AG04450 (cell line): ENCODE results near the gene OR12D2. TPM values are rescaled to one million over a fixed set of nuclear protein-coding genes. Genes with fewer than 3 reads are reported as not detected.
"Not testable (repeated sequence)": the region's sequence is repeated elsewhere in the genome, so short reads cannot be mapped to it uniquely, and the experiment has no call there.

Experiments used
- CTCF ChIA-PET: fragments of 300-600, 350-600 bp; formaldehyde crosslinking; extraction: SDS; loops from one replicate; lab custom pipeline; 2022; ENCODE audit warnings: antibody characterized with exemption, inconsistent platforms; lab: Charles Lee
- POLR2A ChIA-PET: fragments of 350-600 bp; formaldehyde crosslinking; extraction: SDS; loops from one replicate; lab custom pipeline; 2021; ENCODE audit warnings: antibody characterized with exemption, inconsistent platforms; lab: Yijun Ruan, JAX
- DNase-seq: peaks from one replicate; pipeline ENCODE4 v3.0.0-alpha.2; 2011; ENCODE audit warnings: low read depth, low spot score
- H3K27ac ChIP-seq: one replicate; pipeline ENCODE4 v1.5.1; 2012; ENCODE audit warnings: low read depth, low read length, control low read depth
- H3K27me3 ChIP-seq: one replicate; pipeline ENCODE4 v1.6.0; 2012; ENCODE audit warnings: low read length; ENCODE audit not compliant: control insufficient read depth, insufficient read depth
- H3K4me3 ChIP-seq: 2 replicates; pipeline ENCODE4 v1.5.1; 2011; ENCODE audit warnings: mild to moderate bottlenecking, low read depth, low read length, control low read depth
- H3K9me3 ChIP-seq: 2 replicates; pipeline ENCODE4 v1.5.1; 2012; ENCODE audit warnings: low read length; ENCODE audit not compliant: control insufficient read depth, insufficient read depth
- polyA minus RNA-seq: library from RNA; depleted of rRNA, polyadenylated mRNA; stranded (reverse); fragments of >200 nt; gene quantifications from 2 replicates; pipeline ENCODE4 v1.2.3, GENCODE V29; 2011; rRNA and poly(A)+ RNA removed
- polyA plus RNA-seq: library from polyadenylated mRNA; depleted of rRNA; stranded (reverse); fragments of >200 nt; gene quantifications from 2 replicates; pipeline ENCODE4 v1.2.3, GENCODE V29; 2011; rRNA removed
- TF ChIP-seq, protein P1 (sequence below): IDR thresholded peaks from 2 replicates; pipeline ENCODE4 v1.5.1; 2011; ENCODE audit warnings: low read depth, low read length, control low read depth, inconsistent platforms

The OR12D2 gene, protein sequence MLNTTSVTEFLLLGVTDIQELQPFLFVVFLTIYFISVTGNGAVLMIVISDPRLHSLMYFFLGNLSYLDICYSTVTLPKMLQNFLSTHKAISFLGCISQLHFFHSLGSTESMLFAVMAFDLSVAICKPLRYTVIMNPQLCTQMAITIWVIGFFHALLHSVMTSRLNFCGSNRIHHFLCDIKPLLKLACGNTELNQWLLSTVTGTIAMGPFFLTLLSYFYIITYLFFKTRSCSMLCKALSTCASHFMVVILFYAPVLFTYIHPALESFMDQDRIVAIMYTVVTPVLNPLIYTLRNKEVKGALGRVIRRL
- polyA plus RNA-seq (not detected in 2 replicates), polyA minus RNA-seq (not detected in 2 replicates)

DNA sequence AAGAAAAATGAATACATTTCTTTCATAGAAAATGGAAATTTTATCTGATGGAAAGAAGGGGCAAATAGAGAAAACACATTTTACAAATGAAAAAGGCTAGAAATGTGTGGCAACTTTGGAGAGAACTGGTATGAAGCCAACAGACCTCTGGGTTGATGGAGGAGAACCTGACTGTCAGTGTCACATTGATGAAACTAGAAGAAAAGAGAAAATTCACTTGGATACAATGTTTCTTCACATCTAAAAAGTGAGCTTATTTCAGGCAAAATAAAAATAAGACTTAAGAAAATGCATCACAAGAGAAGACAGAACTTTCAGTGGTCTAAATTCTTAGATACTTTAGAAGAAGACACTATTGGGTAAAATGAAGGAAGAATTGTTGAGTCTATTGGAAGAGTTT is at the start of gene OR12D2:
OR12D2 (plus strand) TSS at position 301 of the 400 bp plus-strand sequence. CDS start 1,069 bp downstream, outside the sequence.
- POLR2A ChIA-PET = no interaction called here
- no peak within 1 kb of the TSS for H3K4me3 ChIP-seq
- DNase-seq = no peak
- H3K27ac ChIP-seq = no peak within 1 kb of the TSS
- CTCF ChIA-PET = no interaction called here
- no peaks in the 10 kb centered on the region for H3K27me3 ChIP-seq
- peaks cover 19% of the 10 kb centered on the region for H3K9me3 ChIP-seq
- TF ChIP-seq, protein P1, sequence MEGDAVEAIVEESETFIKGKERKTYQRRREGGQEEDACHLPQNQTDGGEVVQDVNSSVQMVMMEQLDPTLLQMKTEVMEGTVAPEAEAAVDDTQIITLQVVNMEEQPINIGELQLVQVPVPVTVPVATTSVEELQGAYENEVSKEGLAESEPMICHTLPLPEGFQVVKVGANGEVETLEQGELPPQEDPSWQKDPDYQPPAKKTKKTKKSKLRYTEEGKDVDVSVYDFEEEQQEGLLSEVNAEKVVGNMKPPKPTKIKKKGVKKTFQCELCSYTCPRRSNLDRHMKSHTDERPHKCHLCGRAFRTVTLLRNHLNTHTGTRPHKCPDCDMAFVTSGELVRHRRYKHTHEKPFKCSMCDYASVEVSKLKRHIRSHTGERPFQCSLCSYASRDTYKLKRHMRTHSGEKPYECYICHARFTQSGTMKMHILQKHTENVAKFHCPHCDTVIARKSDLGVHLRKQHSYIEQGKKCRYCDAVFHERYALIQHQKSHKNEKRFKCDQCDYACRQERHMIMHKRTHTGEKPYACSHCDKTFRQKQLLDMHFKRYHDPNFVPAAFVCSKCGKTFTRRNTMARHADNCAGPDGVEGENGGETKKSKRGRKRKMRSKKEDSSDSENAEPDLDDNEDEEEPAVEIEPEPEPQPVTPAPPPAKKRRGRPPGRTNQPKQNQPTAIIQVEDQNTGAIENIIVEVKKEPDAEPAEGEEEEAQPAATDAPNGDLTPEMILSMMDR = no peak

DNA sequence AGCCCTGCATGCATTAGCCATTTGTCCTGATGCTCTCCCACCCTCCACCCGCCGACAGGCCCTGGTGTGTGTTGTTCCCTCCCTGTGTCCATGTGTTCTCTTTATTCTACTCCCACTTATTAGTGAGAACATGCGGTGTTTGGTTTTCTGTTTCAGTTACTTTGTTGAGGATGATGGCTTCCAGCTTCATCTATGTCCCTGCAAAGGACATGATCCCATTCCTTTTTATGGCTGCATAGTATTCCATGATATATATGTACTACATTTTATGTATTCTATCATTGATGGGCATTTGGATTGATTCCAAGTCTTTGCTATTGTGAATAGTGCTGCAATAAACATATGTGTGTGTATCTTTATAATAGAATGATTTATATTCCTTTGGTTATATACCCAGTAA is 46.1 kb upstream of the OR12D2 start:
- H3K27me3 ChIP-seq, H3K4me3 ChIP-seq, H3K27ac ChIP-seq, CTCF ChIA-PET, POLR2A ChIA-PET, DNase-seq: not testable (repeated sequence)
- peaks cover 10% of the 10 kb centered on the region for H3K9me3 ChIP-seq

DNA sequence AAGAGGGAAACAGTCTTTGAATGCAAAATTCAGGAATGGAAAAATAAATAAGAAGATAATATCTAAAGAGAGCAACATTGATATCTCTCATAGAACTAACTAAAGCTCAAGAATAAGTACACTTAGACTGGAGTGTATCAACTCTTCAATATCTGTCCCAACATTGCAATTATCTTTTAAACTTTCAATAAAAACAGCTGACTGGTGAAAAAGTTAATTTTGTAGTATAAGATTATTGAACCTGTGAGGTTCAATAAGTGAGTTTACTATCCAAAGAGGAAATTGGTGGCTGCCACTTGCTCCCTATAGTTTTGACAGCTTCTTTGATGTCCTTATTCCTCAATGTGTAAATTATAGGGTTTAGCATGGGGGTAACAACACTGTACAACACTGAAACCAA is 40.5 kb upstream of the OR12D2 start:
- POLR2A ChIA-PET = no interaction called here
- no peaks in the 10 kb centered on the region for H3K27me3 ChIP-seq

DNA sequence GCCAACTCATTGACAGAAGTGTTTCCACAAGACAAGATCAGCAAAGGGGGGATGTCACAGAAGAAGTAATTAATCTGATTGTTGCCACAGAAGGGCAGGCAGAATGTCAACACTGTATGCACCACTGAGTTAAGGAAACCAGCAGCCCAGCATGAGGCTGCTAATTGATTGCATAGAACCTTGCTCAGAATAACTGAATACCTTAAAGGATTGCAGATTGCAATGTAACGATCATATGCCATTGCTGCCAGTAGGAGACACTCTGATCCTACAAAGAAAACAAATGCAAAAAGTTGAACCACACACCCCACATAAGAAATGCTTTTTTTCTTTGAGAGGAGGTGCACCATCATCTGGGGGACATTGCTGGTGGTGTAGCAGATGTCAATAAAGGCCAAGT is 39.8 kb upstream of the OR12D2 start:
- Histone ChIP-seq H3K9me3 (peaks cover 11% of the 10 kb centered on the region), H3K27me3 (no peaks in the 10 kb centered on the region), H3K27ac (no peak overlapping the region), H3K4me3 (no peak overlapping the region)
- no peak for DNase-seq
- CTCF ChIA-PET = no interaction called here
- TF ChIP-seq, protein P1 = no peak
- POLR2A ChIA-PET = no interaction called here

More for the DNA sequence above, 40.5 kb upstream of the OR12D2 start:
- no peak overlapping the region for H3K4me3 ChIP-seq
- CTCF ChIA-PET = interaction anchor here (0.5 kb wide), 1 partner anchor 296 kb away, joined by 4 read pairs; no protein-coding TSS in a partner anchor
- H3K9me3 ChIP-seq = peaks cover 6% of the 10 kb centered on the region; the same call in 1 of the 2 replicates
- DNase-seq = no peak
- TF ChIP-seq, protein P1 = no peak
- H3K27ac ChIP-seq = no peak overlapping the region

DNA sequence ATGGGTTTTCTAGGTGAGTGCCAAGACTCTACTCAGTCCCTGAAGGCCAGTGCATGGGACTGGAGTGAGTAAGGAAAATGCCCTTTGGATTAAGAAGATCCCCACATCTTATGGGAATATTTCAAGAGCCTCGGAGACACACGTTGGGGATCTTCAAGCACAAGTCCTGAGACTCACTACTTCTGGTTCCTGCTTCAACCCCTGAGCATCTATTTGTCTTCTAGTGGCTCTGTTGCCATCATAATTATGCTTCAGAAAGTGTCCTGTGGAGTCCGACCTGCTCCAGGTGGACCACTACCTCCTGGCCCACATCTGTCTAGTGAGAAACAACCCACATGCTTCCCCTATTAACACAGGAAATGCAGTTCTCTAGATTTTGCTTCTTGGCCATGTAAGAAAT is 26.7 kb upstream of the OR12D2 start, which contains the start of gene OR5V1:
OR5V1 (minus strand) TSS at position 101 of the 400 bp plus-strand sequence. CDS start 12,670 bp downstream, outside the sequence.
- CTCF ChIA-PET = no interaction called here
- TF ChIP-seq, protein P1 = no peak
- POLR2A ChIA-PET = no interaction called here

More for the DNA sequence above, 26.7 kb upstream of the OR12D2 start, which contains the start of gene OR5V1:
- Histone ChIP-seq H3K27ac (no peak within 1 kb of the TSS), H3K9me3 (no peaks in the 10 kb centered on the region), H3K4me3 (no peak within 1 kb of the TSS), H3K27me3 (no peaks in the 10 kb centered on the region)
- DNase-seq = no peak
